ENCODE data around the gene RABGEF1.

- TF ChIP-seq POLR2AphosphoS5 (IDR thresholded peaks at IDR 0.05) (no peak), CTCF (IDR thresholded peaks at IDR 0.05) (no peak), EP300 (IDR thresholded peaks at IDR 0.05) (no peak)
These were observed 47.2 kb upstream of the RABGEF1 start for GRCh38 chr7:66693331-66693730.
